Endothelial cell of umbilical vein (primary cell): Measurements from ENCODE around the gene AFG1L. TPM values are rescaled to one million over a fixed set of nuclear protein-coding genes. Genes with fewer than 3 reads are reported as not detected.
A peak's percentile ranks its signal among the peaks of the same experiment; 100 is the strongest.

Source experiments
- BruUV-seq: library from RNA; stranded (reverse); fragments of 400-500 nt; replicated peaks from 2 replicates; lab custom pipeline; 2021; lab: Mats Ljungman, UMichigan
- CTCF ChIA-PET: fragments of 300-600, 350-600 bp; sonication (Branson Sonifier 250); formaldehyde crosslinking; loops from one replicate; lab custom pipeline; 2021; ENCODE audit warnings: antibody characterized with exemption, inconsistent platforms; lab: Charles Lee
- POLR2A ChIA-PET: fragments of 300-600, 350-600 bp; sonication (Branson Sonifier 250); formaldehyde crosslinking; loops from one replicate; lab custom pipeline; 2021; ENCODE audit warnings: antibody characterized with exemption, inconsistent platforms; lab: Charles Lee
- DNase-seq: peaks from one replicate; pipeline ENCODE4 v3.0.0-alpha.2; 2011; ENCODE audit warnings: low read depth, low spot score
- FAIRE-seq: peaks from 2 replicates; lab custom pipeline; 2011; peaks lifted over from hg19 to GRCh38; lab: Jason Lieb, UNC
- H2AFZ ChIP-seq: 2 replicates; pipeline ENCODE4 v1.6.0; 2012; ENCODE audit warnings: low read depth, low read length, control low read depth, inconsistent platforms
- H3K27ac ChIP-seq: 2 replicates; pipeline ENCODE4 v1.5.1; 2011; ENCODE audit warnings: low read depth, mild to moderate bottlenecking, control low read depth, low read length, moderate library complexity; ENCODE audit not compliant: insufficient read depth
- H3K27me3 ChIP-seq, 2 experiments: 2 replicates each; pipeline versions ENCODE4 v1.6.0 to v1.6.1; 2011; ENCODE audit warnings: low read length in 2 of 2, mixed read lengths in 1 of 2; ENCODE audit not compliant: control insufficient read depth in 2 of 2, insufficient read depth in 2 of 2
- H3K36me3 ChIP-seq, 2 experiments: 2 replicates in 1 of 2; 3 replicates in 1 of 2; pipeline ENCODE4 v1.5.1; 2011; ENCODE audit warnings: low read length in 2 of 2, mild to moderate bottlenecking in 1 of 2, moderate library complexity in 1 of 2; ENCODE audit not compliant: control insufficient read depth in 2 of 2, insufficient read depth in 2 of 2; ENCODE audit errors: extremely low read depth in 1 of 2
- H3K4me1 ChIP-seq: 3 replicates; pipeline ENCODE4 v1.5.1; 2011; ENCODE audit warnings: mild to moderate bottlenecking, low read length; ENCODE audit not compliant: control insufficient read depth, insufficient read depth; ENCODE audit errors: extremely low read depth
- H3K4me2 ChIP-seq: 2 replicates; pipeline ENCODE4 v1.6.1; 2011; ENCODE audit warnings: low read length, control low read depth, mixed read lengths; ENCODE audit not compliant: insufficient read depth
- H3K4me3 ChIP-seq, 3 experiments: fragments of 200-600 bp in 1 of 3; sonication (generic), shearing (Covaris generic) in 1 of 3; replicated peaks in 1 of 3; 2 replicates each; pipeline ENCODE4 v1.5.1; 2011 to 2016; ENCODE audit warnings: control low read depth in 3 of 3, low read length in 3 of 3, mild to moderate bottlenecking in 2 of 3, inconsistent platforms in 1 of 3, low read depth in 1 of 3, moderate library complexity in 1 of 3; ENCODE audit not compliant: insufficient read depth in 1 of 3
- H3K79me2 ChIP-seq: 2 replicates; pipeline ENCODE4 v1.6.0; 2012; ENCODE audit warnings: low read length, inconsistent platforms; ENCODE audit not compliant: control insufficient read depth, insufficient read depth
- H3K9ac ChIP-seq: replicated peaks from 2 replicates; pipeline ENCODE3; 2011; ENCODE audit warnings: low read length, control low read depth; ENCODE audit not compliant: insufficient read depth; ENCODE audit errors: extremely low read depth
- H3K9me1 ChIP-seq: replicated peaks from 3 replicates; pipeline ENCODE4 v1.6.0; 2011; ENCODE audit warnings: mild to moderate bottlenecking, low read length; ENCODE audit not compliant: control insufficient read depth, insufficient read depth; ENCODE audit errors: extremely low read depth
- H3K9me3 ChIP-seq: replicated peaks from 2 replicates; pipeline ENCODE4 v1.5.1; 2012; ENCODE audit warnings: low read length, inconsistent platforms; ENCODE audit not compliant: control insufficient read depth, insufficient read depth
- H4K20me1 ChIP-seq: replicated peaks from 2 replicates; pipeline ENCODE3; 2011; ENCODE audit warnings: mild to moderate bottlenecking, low read length; ENCODE audit not compliant: control insufficient read depth, insufficient read depth; ENCODE audit errors: extremely low read depth
- EZH2 ChIP-seq: IDR thresholded peaks from 2 replicates; pipeline ENCODE4 v1.6.1; 2012; ENCODE audit warnings: borderline replicate concordance, low read depth, mild to moderate bottlenecking, moderate library complexity, low read length, inconsistent platforms; ENCODE audit not compliant: severe bottlenecking
- FOS ChIP-seq: IDR thresholded peaks from 2 replicates; pipeline ENCODE4 v1.6.1; 2011; ENCODE audit warnings: mild to moderate bottlenecking, low read length, moderate library complexity, borderline replicate concordance; ENCODE audit not compliant: insufficient read depth
- GATA2 ChIP-seq: IDR thresholded peaks from 2 replicates; pipeline ENCODE4 v1.7.0; 2011; ENCODE audit warnings: low read depth, mild to moderate bottlenecking, moderate library complexity, mixed read lengths, low read length; ENCODE audit not compliant: insufficient read length, insufficient read depth
- JUN ChIP-seq: IDR thresholded peaks from 2 replicates; pipeline ENCODE4 v1.6.1; 2011; ENCODE audit warnings: borderline replicate concordance, low read depth; ENCODE audit not compliant: insufficient read length, insufficient read depth
- MYC ChIP-seq: IDR thresholded peaks from one replicate; pipeline ENCODE4 v1.6.1; 2011; ENCODE audit warnings: mild to moderate bottlenecking, low read depth, low read length
- POLR2A ChIP-seq: IDR thresholded peaks from 2 replicates; pipeline ENCODE4 v1.6.1; 2012; ENCODE audit warnings: low read depth, mild to moderate bottlenecking, control low read depth, low read length
- POLR2AphosphoS5 ChIP-seq: IDR thresholded peaks from 2 replicates; pipeline ENCODE4 v1.6.1; 2012; ENCODE audit warnings: low read depth, mild to moderate bottlenecking, control low read depth, low read length, moderate library complexity; ENCODE audit not compliant: insufficient read depth
- dilution Hi-C: fragments of 300-500 bp; cut with MboI; formaldehyde crosslinking; loops from one replicate; pipeline ENCODE4 v1.15.0; 2019; ENCODE audit warnings: low sequenced_read_pairs; ENCODE audit not compliant: extremely low pct_ligation_motif_present
- intact Hi-C: fragments of 100-400 bp; cut with micrococcal nuclease; formaldehyde crosslinking; loops from one replicate; pipeline ENCODE4 v1.10.0; 2022
- polyA plus RNA-seq, 4 experiments: library from polyadenylated mRNA; depleted of rRNA in 3 of 4; stranded (reverse) in 3 of 4; unstranded in 1 of 4; fragments of >200 nt; gene quantifications; 2 replicates each; pipeline versions ENCODE4 v1.2.1 to v1.2.3, GENCODE V29; 2011 to 2012; ENCODE audit warnings: missing spikeins in 1 of 4
- total RNA-seq: library from RNA; stranded (reverse); gene quantifications from 2 replicates; pipeline ENCODE4 v1.2.3, GENCODE V29; 2021
- TF ChIP-seq, protein P1 (sequence below): IDR thresholded peaks from 2 replicates; pipeline ENCODE4 v1.6.1; 2011; ENCODE audit not compliant: insufficient read depth, insufficient read length
- TF ChIP-seq, protein P2 (sequence below), 2 donors: IDR thresholded peaks; 1 replicate in 1 of 2; 2 replicates in 1 of 2; pipeline ENCODE4 v1.5.1; 2011; ENCODE audit warnings: low read length in 2 of 2, mild to moderate bottlenecking in 2 of 2, moderate library complexity in 2 of 2, control low read depth in 1 of 2, inconsistent platforms in 1 of 2, low read depth in 1 of 2; ENCODE audit not compliant: insufficient read depth in 1 of 2; ENCODE audit errors: extremely low read depth in 1 of 2

The AFG1L gene
- total and polyA plus RNA-seq, 2 donors (not counting 3 experiments of a cell fraction or from before 2014, with no cell fraction given) = 1.0 to 6.2 TPM

GRCh38 chr6:108452711-108453195 lies 157.9 kb downstream of the AFG1L start:
- no peaks in the 10 kb centered on the region for H3K27me3 ChIP-seq
- BruUV-seq = no TSS peak
- peak overlapping the region; percentile 70 for H3K9ac ChIP-seq
- no peaks in the 10 kb centered on the region for H3K9me3 ChIP-seq
- peak overlapping the region; percentile 70 for H3K4me2 ChIP-seq
- no peaks in the 10 kb centered on the region for H3K9me1 ChIP-seq
- peak overlapping the region; percentile 3 for H2AFZ ChIP-seq
- no peaks in the 10 kb centered on the region for H3K36me3 ChIP-seq
- TF ChIP-seq, protein P1, sequence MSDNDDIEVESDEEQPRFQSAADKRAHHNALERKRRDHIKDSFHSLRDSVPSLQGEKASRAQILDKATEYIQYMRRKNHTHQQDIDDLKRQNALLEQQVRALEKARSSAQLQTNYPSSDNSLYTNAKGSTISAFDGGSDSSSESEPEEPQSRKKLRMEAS = no peak
- TF ChIP-seq, protein P2, sequence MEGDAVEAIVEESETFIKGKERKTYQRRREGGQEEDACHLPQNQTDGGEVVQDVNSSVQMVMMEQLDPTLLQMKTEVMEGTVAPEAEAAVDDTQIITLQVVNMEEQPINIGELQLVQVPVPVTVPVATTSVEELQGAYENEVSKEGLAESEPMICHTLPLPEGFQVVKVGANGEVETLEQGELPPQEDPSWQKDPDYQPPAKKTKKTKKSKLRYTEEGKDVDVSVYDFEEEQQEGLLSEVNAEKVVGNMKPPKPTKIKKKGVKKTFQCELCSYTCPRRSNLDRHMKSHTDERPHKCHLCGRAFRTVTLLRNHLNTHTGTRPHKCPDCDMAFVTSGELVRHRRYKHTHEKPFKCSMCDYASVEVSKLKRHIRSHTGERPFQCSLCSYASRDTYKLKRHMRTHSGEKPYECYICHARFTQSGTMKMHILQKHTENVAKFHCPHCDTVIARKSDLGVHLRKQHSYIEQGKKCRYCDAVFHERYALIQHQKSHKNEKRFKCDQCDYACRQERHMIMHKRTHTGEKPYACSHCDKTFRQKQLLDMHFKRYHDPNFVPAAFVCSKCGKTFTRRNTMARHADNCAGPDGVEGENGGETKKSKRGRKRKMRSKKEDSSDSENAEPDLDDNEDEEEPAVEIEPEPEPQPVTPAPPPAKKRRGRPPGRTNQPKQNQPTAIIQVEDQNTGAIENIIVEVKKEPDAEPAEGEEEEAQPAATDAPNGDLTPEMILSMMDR (IDR thresholded peaks at IDR 0.05; ENCODE audit: extremely low read depth in 1 of 2, insufficient read depth in 1 of 2, low read depth in 1 of 2, low read length in 2 of 2) = peak in 1 of 2 donors; percentile 17
- TF ChIP-seq FOS = peak; percentile 32
- TF ChIP-seq JUN = no peak
- TF ChIP-seq POLR2A = peak; percentile 39
- peak; percentile 34 for TF ChIP-seq POLR2AphosphoS5
- no peak for TF ChIP-seq MYC
- no peak for TF ChIP-seq EZH2
- peak; percentile 28 for TF ChIP-seq GATA2
- intact Hi-C loops = loop anchor here (1.0 to 2.0 kb wide), 4 partner anchors 16 to 191 kb away; partner anchors contain the start of genes AFG1L and SNX3
- FAIRE-seq (peak; percentile 76), DNase-seq (peak; percentile 94)
- CTCF ChIA-PET = interaction anchor here (0.7 to 3.6 kb wide), 6 partner anchors 11 to 199 kb away, joined by 3 to 29 read pairs (median 3); no protein-coding TSS in a partner anchor
- peak overlapping the region; percentile 94 for H3K27ac ChIP-seq
- POLR2A ChIA-PET = interaction anchor here (1.6 kb wide), 1 partner anchor 192 kb away, joined by 4 read pairs; the partner anchor contains the start of gene SNX3
- no peaks in the 10 kb centered on the region for H4K20me1 ChIP-seq
- peaks cover 42% of the 10 kb centered on the region for H3K4me1 ChIP-seq
- H3K4me3 ChIP-seq = no peak overlapping the region
- dilution Hi-C loops = no loop called here
- H3K79me2 ChIP-seq = no peaks in the 10 kb centered on the region
